Activated CD8-positive, alpha-beta T cell treated with anti-CD3 and anti-CD28 coated beads, Interleukin-2, amount 10 ng/mL, durations not matched to agents 7 days and 5 days (primary cell): Measurements from ENCODE around the gene TCF23. TPM values are rescaled to one million over a fixed set of nuclear protein-coding genes. Genes with fewer than 3 reads are reported as not detected.
"Not testable (repeated sequence)": the region's sequence is repeated elsewhere in the genome, so short reads cannot be mapped to it uniquely, and the experiment has no call there.

Source experiments
- ATAC-seq: fragments of 150-1000 bp; cut with Tn5 transposase; one replicate; pipeline ENCODE4 v1.10.0; 2021; ENCODE audit warnings: moderate library complexity
- CTCF ChIA-PET: fragments of 350-600 bp; sonication (Branson Sonifier 250); formaldehyde crosslinking; loops from one replicate; lab custom pipeline; 2021; ENCODE audit warnings: antibody characterized with exemption; lab: Charles Lee
- POLR2A ChIA-PET: fragments of 350-600 bp; sonication (Branson Sonifier 250); formaldehyde crosslinking; loops from one replicate; lab custom pipeline; 2021; ENCODE audit warnings: antibody characterized with exemption; lab: Charles Lee
- DNase-seq: peaks from one replicate; pipeline ENCODE4 v3.0.0-alpha.2; 2020
- H3K27ac Mint-ChIP-seq: one replicate; pipeline ENCODE4 v1.8.0; 2021; ENCODE audit warnings: mild to moderate bottlenecking, mixed read lengths
- H3K27me3 Mint-ChIP-seq: one replicate; pipeline ENCODE4 v1.8.0; 2021; ENCODE audit warnings: low read depth, mixed read lengths
- H3K36me3 Mint-ChIP-seq: one replicate; pipeline ENCODE4 v1.8.0; 2021; ENCODE audit warnings: low read depth, mixed read lengths
- H3K4me1 Mint-ChIP-seq: one replicate; pipeline ENCODE4 v1.8.0; 2021; ENCODE audit warnings: low read depth, mixed read lengths
- H3K4me3 Mint-ChIP-seq: one replicate; pipeline ENCODE4 v1.8.0; 2021; ENCODE audit warnings: mild to moderate bottlenecking, mixed read lengths
- H3K9me3 Mint-ChIP-seq: one replicate; pipeline ENCODE4 v1.8.0; 2022; ENCODE audit warnings: mixed read lengths; ENCODE audit not compliant: insufficient read depth
- total RNA-seq, 2 experiments: library from RNA; stranded (reverse); gene quantifications; one replicate each; pipeline ENCODE4 v1.2.3, GENCODE V29; 2021

The TCF23 gene
- total RNA-seq, 2 experiments from 2014 or later = not detected

DNA sequence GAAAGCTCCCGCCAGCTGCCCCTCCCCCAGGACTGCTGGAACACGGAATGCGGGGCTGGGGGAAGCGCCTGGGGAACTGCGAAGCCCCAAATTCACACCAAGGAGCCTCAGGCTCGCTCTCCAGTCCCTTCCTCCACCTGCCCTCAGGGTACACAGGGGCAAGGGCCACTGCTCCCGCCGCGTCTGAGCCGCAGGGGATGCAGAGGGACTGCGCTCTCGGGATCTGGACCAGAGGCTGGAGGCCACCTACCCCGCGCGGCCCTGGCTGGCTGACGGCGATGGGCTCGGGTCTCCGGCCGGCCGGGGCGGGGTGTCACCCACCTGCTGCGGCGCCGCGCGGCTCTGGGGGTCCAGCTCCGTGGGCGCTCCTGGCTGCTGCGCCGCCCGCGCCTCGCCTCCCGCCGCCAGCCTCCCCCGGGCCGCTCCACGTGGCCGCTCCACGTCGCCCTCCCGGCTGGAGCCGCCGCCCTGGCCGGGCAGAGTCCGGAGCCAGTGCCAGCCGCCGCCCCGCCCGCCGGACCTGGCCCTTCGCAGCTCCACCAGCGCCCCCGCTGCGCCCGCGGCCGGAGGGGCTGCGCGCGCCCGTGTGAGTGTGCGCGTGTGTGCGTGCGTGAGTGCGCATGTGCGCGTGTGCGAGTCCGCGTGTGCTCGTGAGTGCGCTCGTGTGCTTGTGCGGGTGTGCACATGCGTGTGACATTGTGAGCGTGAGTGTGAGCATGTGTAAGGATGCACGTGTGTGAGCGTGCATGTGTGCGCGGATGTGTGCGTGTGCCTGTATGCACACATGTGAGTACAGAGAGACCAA is 30.1 kb upstream of the TCF23 start, which contains the start of gene CGREF1:
CGREF1 (minus strand) TSS at position 604 of the 805 bp plus-strand sequence. CDS start 14,762 bp downstream, outside the sequence.
- peak within 1 kb of the TSS; percentile 60 for H3K4me3 Mint-ChIP-seq
- no peak within 1 kb of the TSS for H3K27ac Mint-ChIP-seq
- ChIA-PET POLR2A (no interaction called here), CTCF (no interaction called here)
- DNase-seq (no peak), ATAC-seq (no peak)
- peaks cover 14% of the 10 kb centered on the region for H3K4me1 Mint-ChIP-seq
- no peaks in the 10 kb centered on the region for H3K9me3 Mint-ChIP-seq
- no peaks in the 10 kb centered on the region for H3K36me3 Mint-ChIP-seq
- H3K27me3 Mint-ChIP-seq = peaks cover 47% of the 10 kb centered on the region

DNA sequence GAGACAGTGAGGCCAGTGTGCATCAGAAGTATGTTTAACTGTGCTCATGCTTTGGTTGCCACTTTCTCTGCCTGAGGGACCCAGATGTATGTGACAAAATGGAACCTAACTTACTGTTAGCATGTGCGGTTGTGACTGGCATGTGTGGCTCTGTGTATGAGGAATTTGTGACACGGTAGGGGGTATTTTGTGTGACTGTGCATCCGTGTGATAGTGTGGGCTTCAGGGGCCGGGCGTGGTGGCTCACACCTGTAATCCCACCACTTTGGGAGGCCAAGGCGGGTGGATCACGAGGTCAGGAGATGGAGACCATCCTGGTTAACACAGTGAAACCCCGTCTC is 29.5 kb upstream of the TCF23 start:
- Mint-ChIP-seq H3K27me3 (peaks cover 47% of the 10 kb centered on the region), H3K4me3 (peak overlapping the region; percentile 60), H3K4me1 (peaks cover 17% of the 10 kb centered on the region)
- H3K9me3 Mint-ChIP-seq, H3K36me3 Mint-ChIP-seq, CTCF ChIA-PET, ATAC-seq, DNase-seq, H3K27ac Mint-ChIP-seq, POLR2A ChIA-PET: not testable (repeated sequence)

DNA sequence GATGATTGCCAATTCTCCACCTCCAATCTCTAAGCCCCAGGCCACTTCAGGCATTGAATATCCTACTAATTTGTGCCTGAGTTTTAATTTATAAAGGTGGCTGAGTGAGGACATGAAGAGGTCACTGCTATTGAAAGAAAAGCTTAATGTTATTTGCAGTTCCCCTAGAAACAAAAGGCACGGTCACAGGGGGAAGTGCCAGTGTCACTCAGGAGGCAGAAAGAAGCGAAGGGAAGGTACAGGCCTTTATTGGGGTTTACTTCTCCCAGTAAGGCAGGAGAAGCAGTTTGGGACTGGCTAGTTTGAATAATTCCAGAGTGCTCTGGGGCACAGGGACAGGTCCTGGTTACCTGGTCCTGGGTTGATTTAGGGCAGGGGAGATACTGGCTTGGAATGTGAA is 26.9 kb upstream of the TCF23 start:
- no peaks in the 10 kb centered on the region for H3K36me3 Mint-ChIP-seq
- no peaks in the 10 kb centered on the region for H3K9me3 Mint-ChIP-seq
- peaks cover 17% of the 10 kb centered on the region for H3K4me1 Mint-ChIP-seq
- H3K27ac Mint-ChIP-seq = no peak overlapping the region
- peaks cover 47% of the 10 kb centered on the region for H3K27me3 Mint-ChIP-seq
- ChIA-PET POLR2A (interaction anchor here (3.9 kb wide), 1 partner anchor 11 kb away, joined by 31 read pairs; the partner anchor contains the start of gene PREB), CTCF (interaction anchor here (0.8 to 2.2 kb wide), 3 partner anchors 70 to 181 kb away, joined by 3 to 6 read pairs (median 3); no protein-coding TSS in a partner anchor)
- ATAC-seq (no peak), DNase-seq (no peak)
- no peak overlapping the region for H3K4me3 Mint-ChIP-seq

DNA sequence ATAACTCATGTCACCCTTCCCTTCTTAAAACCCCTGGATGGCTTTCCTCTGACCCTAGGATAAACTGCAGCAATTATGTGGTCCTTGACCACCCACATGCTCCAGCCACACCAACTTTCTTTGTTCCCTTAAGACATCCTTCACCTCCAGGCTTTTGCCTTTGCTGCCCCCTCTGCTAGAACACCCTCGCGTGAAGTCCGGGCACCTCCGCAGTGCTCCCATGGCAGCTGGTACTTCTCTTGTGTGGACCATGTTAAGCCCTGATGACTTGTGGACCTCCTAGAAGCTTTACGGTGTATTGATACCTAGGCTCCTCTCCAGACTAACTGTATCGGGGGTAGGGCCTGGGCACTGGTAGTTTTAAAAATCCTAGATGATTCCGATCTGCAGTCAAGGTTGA is 26.0 kb upstream of the TCF23 start:
- Mint-ChIP-seq H3K36me3 (no peaks in the 10 kb centered on the region), H3K27ac (peak overlapping the region; percentile 71), H3K27me3 (peaks cover 42% of the 10 kb centered on the region), H3K4me1 (peaks cover 17% of the 10 kb centered on the region), H3K4me3 (peak overlapping the region; percentile 77), H3K9me3 (no peaks in the 10 kb centered on the region)
- ATAC-seq = no peak
- ChIA-PET CTCF (interaction anchor here (0.8 to 3.3 kb wide), 6 partner anchors 10 to 180 kb away, joined by 3 to 26 read pairs (median 6); partner anchors contain the start of genes KHK and PREB), POLR2A (interaction anchor here (3.9 kb wide), 1 partner anchor 10 kb away, joined by 31 read pairs; the partner anchor contains the start of gene PREB)
- DNase-seq = no peak

DNA sequence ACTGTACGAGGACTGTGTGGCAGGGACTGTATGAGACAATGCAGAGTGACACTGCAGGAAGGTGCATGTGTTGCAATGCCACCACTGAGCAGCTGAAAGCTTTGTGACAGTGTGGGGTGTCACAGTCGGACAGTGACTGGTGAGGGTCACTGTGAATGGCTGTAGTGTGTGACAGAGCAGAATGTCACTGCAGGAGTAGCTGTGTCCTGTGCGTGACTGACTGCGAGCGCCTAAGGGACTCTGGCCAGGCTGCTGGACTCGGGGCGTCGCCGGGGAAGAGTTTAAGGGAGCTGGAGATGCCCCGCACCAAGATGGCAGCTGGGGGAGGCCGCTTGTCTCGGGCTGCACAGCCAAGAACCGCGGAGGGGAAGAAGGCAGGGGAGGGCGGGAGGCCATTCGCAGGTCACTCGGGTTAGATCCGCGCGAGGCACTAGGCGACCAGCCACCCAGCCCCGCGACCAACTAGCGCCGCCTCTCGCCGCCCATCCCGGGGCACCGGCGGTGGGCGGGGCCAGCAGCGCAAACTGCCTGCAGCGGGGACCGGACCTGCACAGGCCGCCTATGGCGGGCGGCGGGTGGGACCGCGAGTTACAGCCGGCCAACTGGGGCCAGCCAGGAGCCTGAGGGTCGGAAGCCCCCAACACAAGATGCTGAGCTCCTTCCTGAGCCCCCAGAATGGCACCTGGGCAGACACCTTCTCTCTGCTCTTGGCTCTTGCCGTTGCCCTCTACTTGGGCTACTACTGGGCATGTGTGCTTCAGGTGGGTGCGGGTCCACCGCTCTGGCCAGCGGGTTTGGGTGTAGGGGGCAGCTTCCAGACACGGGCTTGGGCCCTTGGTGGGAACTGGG is 25.3 kb upstream of the TCF23 start, which contains the start of gene ABHD1:
ABHD1 (plus strand) TSS at position 514 of the 849 bp plus-strand sequence; CDS start at position 648, 134 bp downstream.
- Mint-ChIP-seq H3K36me3 (peaks cover under 1% of the 10 kb centered on the region), H3K27ac (peak within 1 kb of the TSS; percentile 71), H3K4me3 (peak within 1 kb of the TSS; percentile 77), H3K9me3 (no peaks in the 10 kb centered on the region), H3K4me1 (peaks cover 14% of the 10 kb centered on the region), H3K27me3 (peaks cover 37% of the 10 kb centered on the region)
- CTCF ChIA-PET = interaction anchor here (1.3 to 3.3 kb wide), 6 partner anchors 10 to 180 kb away, joined by 4 to 26 read pairs (median 6); partner anchors contain the start of genes KHK and PREB
- DNase-seq = peak; percentile 51
- ATAC-seq = peak; percentile 92
- POLR2A ChIA-PET = interaction anchor here (3.9 kb wide), 1 partner anchor 9 kb away, joined by 31 read pairs; the partner anchor contains the start of gene PREB

DNA sequence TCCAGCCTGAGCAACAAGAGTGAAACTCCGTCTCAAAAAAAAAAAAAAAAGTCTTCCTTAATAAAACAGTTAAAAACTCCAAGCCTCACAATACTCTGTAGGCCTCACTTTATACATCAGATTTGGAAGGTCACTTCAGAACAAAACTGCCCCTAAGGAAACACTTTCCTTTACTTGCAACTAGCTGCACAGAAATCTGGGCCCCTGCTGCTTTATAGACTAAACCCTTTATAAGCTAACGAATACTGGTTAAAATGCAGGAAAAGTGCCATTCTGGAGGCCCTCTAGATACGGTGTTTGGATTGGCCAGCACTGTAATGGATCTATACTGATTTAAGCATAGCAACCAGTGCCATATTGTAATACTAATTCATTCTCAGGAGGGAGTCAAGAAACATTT is 23.7 kb upstream of the TCF23 start:
- no peak overlapping the region for H3K27ac Mint-ChIP-seq
- POLR2A ChIA-PET = interaction anchor here (3.9 kb wide), 1 partner anchor 8 kb away, joined by 31 read pairs; the partner anchor contains the start of gene PREB
- ATAC-seq = no peak
- no peaks in the 10 kb centered on the region for H3K9me3 Mint-ChIP-seq
- peaks cover 9% of the 10 kb centered on the region for H3K4me1 Mint-ChIP-seq
- no peak overlapping the region for H3K4me3 Mint-ChIP-seq
- CTCF ChIA-PET = interaction anchor here (1.3 to 3.3 kb wide), 3 partner anchors 8 to 155 kb away, joined by 4 to 26 read pairs (median 7); partner anchors contain the start of gene PREB
- H3K36me3 Mint-ChIP-seq = peaks cover 10% of the 10 kb centered on the region
- H3K27me3 Mint-ChIP-seq = peaks cover 25% of the 10 kb centered on the region
- DNase-seq = no peak

DNA sequence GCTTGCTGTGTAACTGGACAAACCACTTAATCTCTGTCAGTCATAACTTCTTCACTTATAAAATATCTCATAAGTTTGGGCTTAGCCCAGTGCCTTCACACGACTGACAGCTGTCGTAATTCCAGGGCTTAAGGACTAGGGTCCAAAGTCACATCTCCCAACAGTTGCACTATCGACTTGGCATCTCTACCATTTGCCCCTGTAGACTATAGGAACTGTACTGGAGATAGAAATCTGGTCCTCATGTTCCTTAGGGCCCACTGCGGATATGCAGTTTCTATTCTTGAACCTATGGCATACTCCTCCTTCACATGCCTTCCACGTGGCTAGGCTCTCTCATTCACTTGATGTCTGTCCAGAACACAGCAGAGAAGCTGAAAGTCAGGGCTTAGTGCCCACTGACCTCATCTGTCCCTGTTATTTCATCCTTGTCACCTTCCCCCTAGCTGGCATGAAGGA is 22.5 kb upstream of the TCF23 start:
- CTCF ChIA-PET = interaction anchor here (0.9 kb wide), 1 partner anchor 31 kb away, joined by 3 read pairs; no protein-coding TSS in a partner anchor
- POLR2A ChIA-PET = no interaction called here
- DNase-seq (no peak), ATAC-seq (no peak)
- H3K36me3 Mint-ChIP-seq = peaks cover 20% of the 10 kb centered on the region
- H3K4me3 Mint-ChIP-seq = no peak overlapping the region
- peaks cover 16% of the 10 kb centered on the region for H3K27me3 Mint-ChIP-seq
- H3K27ac Mint-ChIP-seq = no peak overlapping the region
- H3K9me3 Mint-ChIP-seq = no peaks in the 10 kb centered on the region
- H3K4me1 Mint-ChIP-seq = peaks cover 9% of the 10 kb centered on the region

DNA sequence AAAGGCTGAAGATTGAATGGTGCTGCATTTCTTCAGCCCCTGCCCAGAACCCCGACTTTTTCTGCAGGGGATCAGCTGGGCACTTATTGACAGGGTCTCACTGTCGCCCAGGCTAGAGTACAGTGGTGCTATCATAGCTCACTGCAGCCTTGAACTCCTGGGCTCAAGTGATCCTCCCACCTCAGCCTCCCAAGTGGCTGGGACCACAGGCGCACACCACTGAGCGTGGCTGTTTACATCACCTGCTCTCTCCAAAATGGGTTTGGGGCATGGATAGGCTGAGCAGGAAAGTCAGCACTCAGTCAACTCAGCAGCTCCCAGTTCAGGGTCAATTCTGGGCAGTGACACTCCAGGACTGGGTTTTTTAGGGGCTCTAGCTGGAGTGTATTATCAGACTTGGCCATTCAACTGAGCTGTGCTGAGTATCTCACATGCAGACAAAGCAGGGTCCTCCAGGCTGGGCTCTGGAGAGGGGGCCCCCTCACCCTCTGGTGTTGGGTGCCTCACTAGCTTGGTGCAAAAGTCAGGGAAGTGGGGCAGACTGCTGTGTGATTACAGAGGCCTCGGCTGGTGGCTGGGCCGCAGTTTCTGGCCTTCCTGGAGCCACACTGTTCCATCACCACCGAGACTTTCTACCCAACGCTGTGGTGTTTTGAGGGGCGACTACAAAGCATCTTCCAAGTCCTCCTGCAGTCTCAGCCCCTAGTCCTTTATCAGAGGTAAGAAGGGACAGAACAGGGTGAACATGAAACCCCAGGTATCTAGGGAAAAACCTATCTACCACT is 20.7 kb upstream of the TCF23 start:
- Mint-ChIP-seq H3K36me3 (peaks cover 32% of the 10 kb centered on the region), H3K9me3 (no peaks in the 10 kb centered on the region), H3K4me1 (peaks cover 15% of the 10 kb centered on the region), H3K4me3 (no peak overlapping the region), H3K27ac (no peak overlapping the region), H3K27me3 (peaks cover 1% of the 10 kb centered on the region)
- ATAC-seq (no peak), DNase-seq (no peak)
- CTCF ChIA-PET = no interaction called here
- POLR2A ChIA-PET = no interaction called here

DNA sequence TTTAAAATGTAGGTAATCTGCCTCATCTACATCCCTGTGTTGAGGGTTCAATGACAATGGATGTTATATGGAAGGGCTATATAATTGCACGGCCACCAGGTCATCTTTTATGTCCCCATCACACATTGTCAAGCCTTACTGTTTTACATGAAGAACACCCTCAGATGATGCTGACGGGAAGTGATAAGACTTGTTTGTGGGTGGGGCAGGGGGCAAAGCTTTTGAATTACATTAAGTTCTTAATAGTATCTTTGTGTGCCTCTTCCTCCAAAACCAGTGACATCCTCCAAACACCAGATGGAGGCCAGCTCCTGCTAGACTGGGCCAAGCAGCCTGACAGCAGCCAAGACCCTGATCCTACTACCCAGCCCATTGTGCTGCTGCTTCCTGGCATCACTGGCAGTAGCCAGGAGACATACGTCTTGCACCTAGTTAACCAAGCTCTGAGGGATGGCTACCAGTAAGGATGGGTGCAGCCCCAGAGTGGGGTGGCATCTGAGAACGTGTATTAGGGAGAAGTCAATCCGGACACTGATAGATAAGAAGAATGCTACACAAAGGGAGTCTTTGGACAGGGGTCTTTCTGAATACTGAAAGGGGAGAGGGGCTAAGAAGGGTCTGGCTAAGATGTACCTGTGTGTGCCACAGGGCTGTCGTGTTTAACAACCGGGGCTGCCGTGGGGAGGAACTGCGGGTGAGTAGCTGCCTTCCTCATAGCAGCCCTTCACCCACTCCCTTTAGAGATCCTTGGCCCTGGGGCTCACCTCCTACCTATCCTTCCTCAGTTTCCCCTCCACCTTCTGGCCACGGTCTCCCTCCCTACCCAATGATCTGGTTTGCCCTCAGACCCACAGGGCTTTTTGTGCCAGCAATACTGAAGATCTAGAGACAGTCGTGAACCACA is 19.9 kb upstream of the TCF23 start:
- Mint-ChIP-seq H3K27me3 (no peaks in the 10 kb centered on the region), H3K4me3 (no peak overlapping the region), H3K27ac (peak overlapping the region; percentile 18), H3K4me1 (peaks cover 17% of the 10 kb centered on the region), H3K36me3 (peaks cover 40% of the 10 kb centered on the region), H3K9me3 (no peaks in the 10 kb centered on the region)
- no peak for ATAC-seq
- ChIA-PET POLR2A (interaction anchor here (0.7 kb wide), 1 partner anchor 18 kb away, joined by 3 read pairs; no protein-coding TSS in a partner anchor), CTCF (no interaction called here)
- DNase-seq = no peak

DNA sequence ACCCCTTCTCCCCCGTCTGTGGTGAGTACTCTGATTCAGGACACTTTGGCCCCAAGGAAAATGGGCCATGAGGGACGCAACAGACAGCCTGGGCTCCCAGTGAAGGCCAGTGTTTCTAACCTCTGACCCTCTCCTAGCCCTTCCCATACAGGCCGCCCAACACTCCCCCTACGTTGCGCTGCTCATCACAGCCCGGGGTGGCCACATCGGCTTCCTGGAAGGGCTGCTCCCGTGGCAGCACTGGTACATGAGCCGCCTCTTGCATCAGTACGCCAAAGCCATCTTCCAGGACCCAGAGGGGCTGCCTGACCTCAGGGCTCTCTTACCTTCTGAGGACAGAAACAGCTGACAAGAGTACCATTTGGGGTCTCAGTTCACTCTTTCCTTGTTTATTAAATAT is 18.4 kb upstream of the TCF23 start:
- no peak for DNase-seq
- CTCF ChIA-PET = no interaction called here
- no peaks in the 10 kb centered on the region for H3K27me3 Mint-ChIP-seq
- H3K4me1 Mint-ChIP-seq = peaks cover 26% of the 10 kb centered on the region
- H3K9me3 Mint-ChIP-seq = no peaks in the 10 kb centered on the region
- H3K36me3 Mint-ChIP-seq = peaks cover 42% of the 10 kb centered on the region
- H3K4me3 Mint-ChIP-seq = no peak overlapping the region
- POLR2A ChIA-PET = no interaction called here
- no peak overlapping the region for H3K27ac Mint-ChIP-seq
- ATAC-seq = no peak
